WTC11 (cell line): ENCODE results near the gene FHIT. TPM values are rescaled to one million over a fixed set of nuclear protein-coding genes. Genes with fewer than 3 reads are reported as not detected.

Experiments
- ATAC-seq: fragments of 200-7000 bp; cut with Tn5 transposase; 2 replicates; pipeline ENCODE4 v1.10.0; 2021; ENCODE audit warnings: mild to moderate bottlenecking, moderate library complexity
- CTCF ChIA-PET: fragments of 300-600 bp; sonication (Branson Sonifier 250); formaldehyde crosslinking; loops from one replicate; lab custom pipeline; 2021; ENCODE audit warnings: antibody characterized with exemption; lab: Charles Lee
- POLR2A ChIA-PET: fragments of 350-600 bp; sonication (Branson Sonifier 250); formaldehyde crosslinking; loops from one replicate; lab custom pipeline; 2021; ENCODE audit warnings: antibody characterized with exemption; lab: Charles Lee
- DNase-seq: peaks from one replicate; pipeline ENCODE4 v3.0.0; 2021; ENCODE audit warnings: low spot score
- H3K27ac Mint-ChIP-seq: 2 replicates; pipeline ENCODE4 v1.8.0; 2021; ENCODE audit warnings: mixed read lengths
- H3K27me3 Mint-ChIP-seq: 2 replicates; pipeline ENCODE4 v1.8.0; 2021; ENCODE audit warnings: low read depth, mild to moderate bottlenecking, moderate library complexity, mixed read lengths
- H3K36me3 Mint-ChIP-seq: 2 replicates; pipeline ENCODE4 v1.8.0; 2021; ENCODE audit warnings: mixed read lengths
- H3K4me1 Mint-ChIP-seq: 2 replicates; pipeline ENCODE4 v1.8.0; 2022; ENCODE audit warnings: mixed read lengths
- H3K4me3 Mint-ChIP-seq: 2 replicates; pipeline ENCODE4 v1.8.0; 2021; ENCODE audit warnings: mild to moderate bottlenecking, moderate library complexity, mixed read lengths
- H3K9me3 Mint-ChIP-seq: 2 replicates; pipeline ENCODE4 v1.8.0; 2021; ENCODE audit warnings: mixed read lengths
- CREB1 ChIP-seq: sonication (generic); formaldehyde crosslinking; IDR thresholded peaks from 2 replicates; pipeline ENCODE4 v1.8.0; 2023; ENCODE audit warnings: mild to moderate bottlenecking, missing genetic modification reagents
- ESRRA ChIP-seq: sonication (generic); formaldehyde crosslinking; IDR thresholded peaks from 2 replicates; pipeline ENCODE4 v1.8.1; 2022; ENCODE audit warnings: mild to moderate bottlenecking, missing genetic modification reagents, borderline replicate concordance
- JUN ChIP-seq: sonication (generic); formaldehyde crosslinking; IDR thresholded peaks from 2 replicates; pipeline ENCODE4 v1.8.0; 2023; ENCODE audit warnings: mild to moderate bottlenecking, missing genetic modification reagents
- KAT7 ChIP-seq: sonication (generic); formaldehyde crosslinking; IDR thresholded peaks from 2 replicates; pipeline ENCODE4 v1.8.1; 2023; ENCODE audit warnings: missing genetic modification reagents, mild to moderate bottlenecking, borderline replicate concordance
- NFYB ChIP-seq: sonication (generic); formaldehyde crosslinking; conservative IDR thresholded peaks from 2 replicates; pipeline ENCODE4 v1.8.0; 2022; ENCODE audit warnings: low read depth, missing genetic modification reagents
- RORB ChIP-seq: fragments of 250-450 bp; sonication (Bioruptor Pico); IDR thresholded peaks from 2 replicates; pipeline ENCODE4 v1.9.0; 2021; ENCODE audit warnings: mild to moderate bottlenecking
- TCF7 ChIP-seq: sonication (generic); formaldehyde crosslinking; IDR thresholded peaks from 2 replicates; pipeline ENCODE4 v1.8.0; 2022; ENCODE audit warnings: mild to moderate bottlenecking, low read depth, missing genetic modification reagents, moderate library complexity
- TEAD1 ChIP-seq: sonication (generic); formaldehyde crosslinking; IDR thresholded peaks from 2 replicates; pipeline ENCODE4 v1.8.0; 2022; ENCODE audit warnings: mild to moderate bottlenecking, missing genetic modification reagents
- ZBTB21 ChIP-seq: sonication (generic); formaldehyde crosslinking; IDR thresholded peaks from 2 replicates; pipeline ENCODE4 v1.8.1; 2023; ENCODE audit warnings: mild to moderate bottlenecking, missing genetic modification reagents, borderline replicate concordance
- ZNF121 ChIP-seq: sonication (generic); formaldehyde crosslinking; IDR thresholded peaks from 2 replicates; pipeline ENCODE4 v1.8.0; 2023; ENCODE audit warnings: missing genetic modification reagents
- ZNF263 ChIP-seq: sonication (generic); formaldehyde crosslinking; IDR thresholded peaks from 2 replicates; pipeline ENCODE4 v1.8.1; 2022; ENCODE audit warnings: low read depth, mild to moderate bottlenecking, moderate library complexity, missing genetic modification reagents
- ZNF317 ChIP-seq: sonication (generic); formaldehyde crosslinking; IDR thresholded peaks from 2 replicates; pipeline ENCODE4 v1.8.1; 2023; ENCODE audit warnings: low read depth, mild to moderate bottlenecking, moderate library complexity, missing genetic modification reagents, borderline replicate concordance
- total RNA-seq: library from RNA; stranded (reverse); gene quantifications from 3 replicates; pipeline ENCODE4 v1.2.3, GENCODE V29; 2021
- TF ChIP-seq, protein P1 (sequence below): sonication (generic); formaldehyde crosslinking; IDR thresholded peaks from 2 replicates; pipeline ENCODE4 v1.8.0; 2023; ENCODE audit warnings: missing genetic modification reagents
- TF ChIP-seq, protein P2 (sequence below): sonication (generic); formaldehyde crosslinking; IDR thresholded peaks from 2 replicates; pipeline ENCODE4 v1.8.1; 2022; ENCODE audit warnings: low read depth, missing genetic modification reagents, borderline replicate concordance
- TF ChIP-seq, protein P3 (sequence below): sonication (generic); formaldehyde crosslinking; IDR thresholded peaks from 2 replicates; pipeline ENCODE4 v1.8.1; 2023; ENCODE audit warnings: mild to moderate bottlenecking, missing genetic modification reagents, moderate library complexity
- TF ChIP-seq, protein P4 (sequence below): sonication (generic); formaldehyde crosslinking; IDR thresholded peaks from 2 replicates; pipeline ENCODE4 v1.8.0; 2022; ENCODE audit warnings: mild to moderate bottlenecking, missing genetic modification reagents
- TF ChIP-seq, protein P5 (sequence below): fragments of 250-450 bp; sonication (Bioruptor Pico); IDR thresholded peaks from 2 replicates; pipeline ENCODE4 v1.9.0; 2021; ENCODE audit warnings: moderate library complexity, mild to moderate bottlenecking, inconsistent platforms, borderline replicate concordance
- TF ChIP-seq, protein P6 (sequence below): sonication (generic); formaldehyde crosslinking; IDR thresholded peaks from 2 replicates; pipeline ENCODE4 v1.8.1; 2022; ENCODE audit warnings: mild to moderate bottlenecking, missing genetic modification reagents, moderate library complexity, borderline replicate concordance
- TF ChIP-seq, protein P7 (sequence below): fragments of 250-450 bp; sonication (Bioruptor Pico); IDR thresholded peaks from 2 replicates; pipeline ENCODE4 v1.9.0; 2021; ENCODE audit warnings: mild to moderate bottlenecking
- TF ChIP-seq, protein P8 (sequence below): fragments of 250-450 bp; sonication (Bioruptor Pico); IDR thresholded peaks from 2 replicates; pipeline ENCODE4 v1.9.0; 2021; ENCODE audit warnings: mild to moderate bottlenecking

FHIT gene
- total RNA-seq, 1 experiment from 2014 or later: 2.6 TPM

DNA sequence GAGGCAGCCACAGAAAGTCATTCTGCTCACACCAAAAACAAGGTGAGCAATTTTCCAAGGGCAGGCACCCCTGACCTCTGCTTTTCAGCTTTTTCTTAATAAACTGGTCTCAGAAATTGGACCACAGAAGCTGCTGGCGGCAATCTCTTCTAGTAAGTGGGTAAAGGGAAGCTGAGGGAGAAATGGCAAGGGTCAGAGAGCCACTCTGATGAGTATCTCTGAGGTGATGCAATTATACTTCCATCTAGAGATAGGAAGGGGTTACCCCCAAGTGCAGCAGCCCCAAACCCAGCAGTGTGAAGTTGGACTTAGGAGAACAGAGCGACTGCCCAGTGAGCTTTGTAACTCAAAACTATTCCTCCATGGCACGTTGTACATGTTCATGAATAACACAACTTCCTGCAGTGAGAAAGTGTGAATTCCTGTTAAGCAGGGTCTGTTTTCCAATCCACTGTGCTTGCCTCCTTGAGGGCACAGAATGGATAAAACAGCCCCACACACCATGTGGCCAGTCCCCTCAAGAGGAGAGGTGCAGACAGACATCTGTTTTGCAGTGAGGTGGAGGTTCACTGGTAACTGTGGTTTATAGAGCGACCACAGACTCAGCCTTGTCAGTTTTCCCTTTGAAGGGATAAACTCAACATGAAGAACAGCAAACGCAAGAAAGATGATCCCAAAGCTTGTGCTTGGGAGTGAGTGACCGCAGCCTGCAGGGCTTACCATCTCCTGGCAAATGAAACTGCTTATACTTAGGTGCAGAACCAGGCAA lies 1518.0 kb downstream of the FHIT start (continued):
- TF ChIP-seq ZNF263 (CRISPR knock-in tag) (no peak), JUN (no peak), ESRRA (CRISPR knock-in tag) (no peak), TCF7 (CRISPR knock-in tag) (no peak), CREB1 (no peak)
- TF ChIP-seq, protein P1, sequence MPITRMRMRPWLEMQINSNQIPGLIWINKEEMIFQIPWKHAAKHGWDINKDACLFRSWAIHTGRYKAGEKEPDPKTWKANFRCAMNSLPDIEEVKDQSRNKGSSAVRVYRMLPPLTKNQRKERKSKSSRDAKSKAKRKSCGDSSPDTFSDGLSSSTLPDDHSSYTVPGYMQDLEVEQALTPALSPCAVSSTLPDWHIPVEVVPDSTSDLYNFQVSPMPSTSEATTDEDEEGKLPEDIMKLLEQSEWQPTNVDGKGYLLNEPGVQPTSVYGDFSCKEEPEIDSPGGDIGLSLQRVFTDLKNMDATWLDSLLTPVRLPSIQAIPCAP (CRISPR knock-in tag): no peak

DNA sequence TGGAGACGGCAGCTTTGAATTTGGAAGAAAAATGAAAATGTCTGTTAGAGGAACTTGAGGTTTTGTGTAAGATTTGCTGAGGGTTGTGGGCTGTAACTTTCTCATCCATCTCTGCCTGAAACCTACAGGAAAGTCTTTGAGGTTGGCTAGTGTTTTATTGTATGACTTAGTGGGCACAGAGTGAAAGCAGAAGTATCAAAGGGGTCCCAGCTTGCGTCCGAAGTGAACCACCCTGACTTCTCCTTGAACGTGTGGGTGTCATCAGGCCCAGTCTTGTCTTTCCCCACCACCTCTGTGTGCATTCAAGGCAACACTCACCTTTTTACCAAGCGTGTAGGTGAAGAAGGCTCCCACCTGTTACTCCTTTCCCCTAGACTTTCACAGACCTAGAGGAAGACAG lies 1519.3 kb downstream of the FHIT start:
- no peak for DNase-seq
- Mint-ChIP-seq H3K4me3 (no peak overlapping the region), H3K9me3 (no peaks in the 10 kb centered on the region), H3K4me1 (peaks cover 11% of the 10 kb centered on the region; the same call in 1 of the 2 replicates), H3K27ac (no peak overlapping the region), H3K36me3 (no peaks in the 10 kb centered on the region), H3K27me3 (peaks cover 2% of the 10 kb centered on the region; the same call in 1 of the 2 replicates)
- POLR2A ChIA-PET: no interaction called here
- CTCF ChIA-PET: no interaction called here
- TF ChIP-seq, protein P2, sequence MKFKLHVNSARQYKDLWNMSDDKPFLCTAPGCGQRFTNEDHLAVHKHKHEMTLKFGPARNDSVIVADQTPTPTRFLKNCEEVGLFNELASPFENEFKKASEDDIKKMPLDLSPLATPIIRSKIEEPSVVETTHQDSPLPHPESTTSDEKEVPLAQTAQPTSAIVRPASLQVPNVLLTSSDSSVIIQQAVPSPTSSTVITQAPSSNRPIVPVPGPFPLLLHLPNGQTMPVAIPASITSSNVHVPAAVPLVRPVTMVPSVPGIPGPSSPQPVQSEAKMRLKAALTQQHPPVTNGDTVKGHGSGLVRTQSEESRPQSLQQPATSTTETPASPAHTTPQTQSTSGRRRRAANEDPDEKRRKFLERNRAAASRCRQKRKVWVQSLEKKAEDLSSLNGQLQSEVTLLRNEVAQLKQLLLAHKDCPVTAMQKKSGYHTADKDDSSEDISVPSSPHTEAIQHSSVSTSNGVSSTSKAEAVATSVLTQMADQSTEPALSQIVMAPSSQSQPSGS (CRISPR knock-in tag): no peak
- TF ChIP-seq ZNF263 (CRISPR knock-in tag): no peak
- TF ChIP-seq, protein P3, sequence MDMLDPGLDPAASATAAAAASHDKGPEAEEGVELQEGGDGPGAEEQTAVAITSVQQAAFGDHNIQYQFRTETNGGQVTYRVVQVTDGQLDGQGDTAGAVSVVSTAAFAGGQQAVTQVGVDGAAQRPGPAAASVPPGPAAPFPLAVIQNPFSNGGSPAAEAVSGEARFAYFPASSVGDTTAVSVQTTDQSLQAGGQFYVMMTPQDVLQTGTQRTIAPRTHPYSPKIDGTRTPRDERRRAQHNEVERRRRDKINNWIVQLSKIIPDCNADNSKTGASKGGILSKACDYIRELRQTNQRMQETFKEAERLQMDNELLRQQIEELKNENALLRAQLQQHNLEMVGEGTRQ: no peak
- TF ChIP-seq, protein P4, sequence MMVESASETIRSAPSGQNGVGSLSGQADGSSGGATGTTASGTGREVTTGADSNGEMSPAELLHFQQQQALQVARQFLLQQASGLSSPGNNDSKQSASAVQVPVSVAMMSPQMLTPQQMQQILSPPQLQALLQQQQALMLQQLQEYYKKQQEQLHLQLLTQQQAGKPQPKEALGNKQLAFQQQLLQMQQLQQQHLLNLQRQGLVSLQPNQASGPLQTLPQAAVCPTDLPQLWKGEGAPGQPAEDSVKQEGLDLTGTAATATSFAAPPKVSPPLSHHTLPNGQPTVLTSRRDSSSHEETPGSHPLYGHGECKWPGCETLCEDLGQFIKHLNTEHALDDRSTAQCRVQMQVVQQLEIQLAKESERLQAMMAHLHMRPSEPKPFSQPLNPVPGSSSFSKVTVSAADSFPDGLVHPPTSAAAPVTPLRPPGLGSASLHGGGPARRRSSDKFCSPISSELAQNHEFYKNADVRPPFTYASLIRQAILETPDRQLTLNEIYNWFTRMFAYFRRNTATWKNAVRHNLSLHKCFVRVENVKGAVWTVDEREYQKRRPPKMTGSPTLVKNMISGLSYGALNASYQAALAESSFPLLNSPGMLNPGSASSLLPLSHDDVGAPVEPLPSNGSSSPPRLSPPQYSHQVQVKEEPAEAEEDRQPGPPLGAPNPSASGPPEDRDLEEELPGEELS: no peak
- TF ChIP-seq JUN: no peak
- no peak for TF ChIP-seq RORB (CRISPR knock-in tag)
- no peak for TF ChIP-seq ZBTB21 (CRISPR knock-in tag)
- no peak for TF ChIP-seq ZNF121 (CRISPR knock-in tag)
- TF ChIP-seq, protein P5, sequence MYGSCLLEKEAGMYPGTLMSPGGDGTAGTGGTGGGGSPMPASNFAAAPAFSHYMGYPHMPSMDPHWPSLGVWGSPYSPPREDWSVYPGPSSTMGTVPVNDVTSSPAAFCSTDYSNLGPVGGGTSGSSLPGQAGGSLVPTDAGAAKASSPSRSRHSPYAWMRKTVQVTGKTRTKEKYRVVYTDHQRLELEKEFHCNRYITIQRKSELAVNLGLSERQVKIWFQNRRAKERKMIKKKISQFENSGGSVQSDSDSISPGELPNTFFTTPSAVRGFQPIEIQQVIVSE (CRISPR knock-in tag): no peak
- TF ChIP-seq ZNF317 (CRISPR knock-in tag): no peak
- TF ChIP-seq, all 79 proteins: peak for 0
- ATAC-seq: no peak

DNA sequence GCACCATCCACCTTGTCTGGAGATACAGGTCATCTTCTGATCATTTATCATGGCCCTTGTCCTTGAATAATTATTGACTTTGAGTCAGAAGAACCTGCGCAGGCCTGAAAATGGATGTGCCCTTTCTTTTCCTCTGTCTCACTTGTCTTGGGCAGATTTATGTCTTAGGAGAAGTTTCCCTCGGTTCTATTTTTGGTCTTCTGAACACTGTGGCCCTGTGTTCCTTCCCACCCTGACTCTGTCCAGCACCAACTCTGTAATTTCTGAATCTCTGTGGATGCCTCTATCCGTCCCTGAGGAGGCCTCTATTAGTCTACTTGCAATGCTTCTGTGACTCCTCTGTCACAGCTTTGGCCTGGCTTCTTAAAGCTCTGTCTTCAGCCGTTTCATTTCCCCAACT lies 1520.7 kb downstream of the FHIT start:
- Mint-ChIP-seq H3K4me1 (peaks cover 11% of the 10 kb centered on the region; the same call in 1 of the 2 replicates), H3K27me3 (peaks cover 2% of the 10 kb centered on the region; the same call in 1 of the 2 replicates), H3K27ac (no peak overlapping the region), H3K9me3 (no peaks in the 10 kb centered on the region), H3K36me3 (no peaks in the 10 kb centered on the region), H3K4me3 (no peak overlapping the region)
- no peak for ATAC-seq
- CTCF ChIA-PET: no interaction called here
- DNase-seq: no peak
- POLR2A ChIA-PET: no interaction called here
- no peak for TF ChIP-seq TEAD1 (CRISPR knock-in tag)
- TF ChIP-seq, protein P6, sequence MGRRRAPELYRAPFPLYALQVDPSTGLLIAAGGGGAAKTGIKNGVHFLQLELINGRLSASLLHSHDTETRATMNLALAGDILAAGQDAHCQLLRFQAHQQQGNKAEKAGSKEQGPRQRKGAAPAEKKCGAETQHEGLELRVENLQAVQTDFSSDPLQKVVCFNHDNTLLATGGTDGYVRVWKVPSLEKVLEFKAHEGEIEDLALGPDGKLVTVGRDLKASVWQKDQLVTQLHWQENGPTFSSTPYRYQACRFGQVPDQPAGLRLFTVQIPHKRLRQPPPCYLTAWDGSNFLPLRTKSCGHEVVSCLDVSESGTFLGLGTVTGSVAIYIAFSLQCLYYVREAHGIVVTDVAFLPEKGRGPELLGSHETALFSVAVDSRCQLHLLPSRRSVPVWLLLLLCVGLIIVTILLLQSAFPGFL (CRISPR knock-in tag): no peak
- TF ChIP-seq, protein P7, sequence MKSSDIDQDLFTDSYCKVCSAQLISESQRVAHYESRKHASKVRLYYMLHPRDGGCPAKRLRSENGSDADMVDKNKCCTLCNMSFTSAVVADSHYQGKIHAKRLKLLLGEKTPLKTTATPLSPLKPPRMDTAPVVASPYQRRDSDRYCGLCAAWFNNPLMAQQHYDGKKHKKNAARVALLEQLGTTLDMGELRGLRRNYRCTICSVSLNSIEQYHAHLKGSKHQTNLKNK (CRISPR knock-in tag): no peak
- TF ChIP-seq, protein P8, sequence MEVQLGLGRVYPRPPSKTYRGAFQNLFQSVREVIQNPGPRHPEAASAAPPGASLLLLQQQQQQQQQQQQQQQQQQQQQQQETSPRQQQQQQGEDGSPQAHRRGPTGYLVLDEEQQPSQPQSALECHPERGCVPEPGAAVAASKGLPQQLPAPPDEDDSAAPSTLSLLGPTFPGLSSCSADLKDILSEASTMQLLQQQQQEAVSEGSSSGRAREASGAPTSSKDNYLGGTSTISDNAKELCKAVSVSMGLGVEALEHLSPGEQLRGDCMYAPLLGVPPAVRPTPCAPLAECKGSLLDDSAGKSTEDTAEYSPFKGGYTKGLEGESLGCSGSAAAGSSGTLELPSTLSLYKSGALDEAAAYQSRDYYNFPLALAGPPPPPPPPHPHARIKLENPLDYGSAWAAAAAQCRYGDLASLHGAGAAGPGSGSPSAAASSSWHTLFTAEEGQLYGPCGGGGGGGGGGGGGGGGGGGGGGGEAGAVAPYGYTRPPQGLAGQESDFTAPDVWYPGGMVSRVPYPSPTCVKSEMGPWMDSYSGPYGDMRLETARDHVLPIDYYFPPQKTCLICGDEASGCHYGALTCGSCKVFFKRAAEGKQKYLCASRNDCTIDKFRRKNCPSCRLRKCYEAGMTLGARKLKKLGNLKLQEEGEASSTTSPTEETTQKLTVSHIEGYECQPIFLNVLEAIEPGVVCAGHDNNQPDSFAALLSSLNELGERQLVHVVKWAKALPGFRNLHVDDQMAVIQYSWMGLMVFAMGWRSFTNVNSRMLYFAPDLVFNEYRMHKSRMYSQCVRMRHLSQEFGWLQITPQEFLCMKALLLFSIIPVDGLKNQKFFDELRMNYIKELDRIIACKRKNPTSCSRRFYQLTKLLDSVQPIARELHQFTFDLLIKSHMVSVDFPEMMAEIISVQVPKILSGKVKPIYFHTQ (CRISPR knock-in tag): no peak
- TF ChIP-seq KAT7 (CRISPR knock-in tag): no peak
- TF ChIP-seq NFYB (CRISPR knock-in tag): no peak
